ENCODE data around the gene EIF3K.
"Not testable (repeated sequence)": the region's sequence is repeated elsewhere in the genome, so short reads cannot be mapped to it uniquely, and the experiment has no call there.

The EIF3K gene

DNA sequence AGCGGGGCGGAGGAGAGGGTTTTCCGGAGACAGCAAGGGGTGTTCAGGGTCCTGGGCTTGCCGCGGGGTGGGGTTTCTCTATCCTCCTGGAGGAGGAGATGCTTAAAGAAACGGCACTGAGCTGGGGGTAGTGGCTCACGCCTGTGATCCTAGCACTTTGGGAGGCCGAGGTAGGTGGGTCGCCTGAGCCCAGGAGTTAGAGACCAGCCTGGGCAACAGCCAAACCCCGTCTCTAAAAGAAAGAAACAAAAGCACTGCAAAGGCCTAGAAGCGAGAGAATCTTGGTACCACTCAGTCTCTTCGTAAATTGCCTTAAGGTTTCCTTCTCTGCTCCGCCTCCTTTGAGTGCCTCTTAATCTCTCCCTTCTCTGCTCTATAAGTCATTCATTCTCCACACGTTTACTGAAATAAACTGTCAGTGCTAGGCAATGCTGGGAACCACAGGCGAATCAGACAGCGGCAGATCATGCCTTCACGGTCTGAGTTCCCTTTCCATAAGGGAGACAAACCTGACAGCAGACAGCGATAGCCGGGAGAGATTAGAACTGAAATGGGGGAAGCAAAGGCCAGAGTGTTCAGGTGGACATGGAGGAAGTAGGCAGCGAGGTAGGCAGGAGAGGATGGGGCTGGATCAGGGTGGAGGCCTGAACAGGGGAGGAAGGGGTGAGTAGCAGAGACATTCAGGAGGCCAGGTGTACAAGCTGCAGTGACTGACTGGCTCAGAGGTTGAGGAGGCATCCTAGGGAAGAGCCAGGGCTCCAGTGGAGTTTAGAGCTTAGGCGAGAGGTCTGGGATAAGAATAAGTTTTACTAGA lies 580 bp downstream of the EIF3K start:
- TF ChIP-seq, protein P1, sequence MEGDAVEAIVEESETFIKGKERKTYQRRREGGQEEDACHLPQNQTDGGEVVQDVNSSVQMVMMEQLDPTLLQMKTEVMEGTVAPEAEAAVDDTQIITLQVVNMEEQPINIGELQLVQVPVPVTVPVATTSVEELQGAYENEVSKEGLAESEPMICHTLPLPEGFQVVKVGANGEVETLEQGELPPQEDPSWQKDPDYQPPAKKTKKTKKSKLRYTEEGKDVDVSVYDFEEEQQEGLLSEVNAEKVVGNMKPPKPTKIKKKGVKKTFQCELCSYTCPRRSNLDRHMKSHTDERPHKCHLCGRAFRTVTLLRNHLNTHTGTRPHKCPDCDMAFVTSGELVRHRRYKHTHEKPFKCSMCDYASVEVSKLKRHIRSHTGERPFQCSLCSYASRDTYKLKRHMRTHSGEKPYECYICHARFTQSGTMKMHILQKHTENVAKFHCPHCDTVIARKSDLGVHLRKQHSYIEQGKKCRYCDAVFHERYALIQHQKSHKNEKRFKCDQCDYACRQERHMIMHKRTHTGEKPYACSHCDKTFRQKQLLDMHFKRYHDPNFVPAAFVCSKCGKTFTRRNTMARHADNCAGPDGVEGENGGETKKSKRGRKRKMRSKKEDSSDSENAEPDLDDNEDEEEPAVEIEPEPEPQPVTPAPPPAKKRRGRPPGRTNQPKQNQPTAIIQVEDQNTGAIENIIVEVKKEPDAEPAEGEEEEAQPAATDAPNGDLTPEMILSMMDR (conservative IDR thresholded peaks at IDR 0.05; ENCODE audit: low read length), result no peak
- H3K4me3 ChIP-seq (ENCODE audit: low read length), result peak overlapping the region; percentile 100
- no peak for DNase-seq (ENCODE audit: low read depth)

DNA sequence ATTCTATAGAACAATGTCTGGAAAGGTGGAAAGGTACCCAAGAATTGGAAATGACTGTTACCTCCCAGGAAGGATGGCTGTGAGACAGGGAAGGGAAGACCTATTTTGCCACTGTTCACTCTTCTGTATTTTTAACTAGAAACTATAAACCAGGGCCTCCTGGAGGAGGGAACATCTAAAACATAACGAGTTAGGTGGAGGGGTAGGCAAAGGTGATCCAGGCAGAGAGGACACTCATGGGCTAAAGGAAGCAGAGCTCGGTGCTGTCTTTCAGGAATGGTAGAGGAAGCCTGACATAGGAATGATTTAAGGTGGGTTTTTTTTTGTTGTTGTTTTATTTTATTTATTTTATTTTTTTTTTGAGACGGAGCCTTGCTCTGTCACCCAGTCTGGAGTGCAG lies 5.8 kb downstream of the EIF3K start:
- no peak for DNase-seq (ENCODE audit: low read depth)
- H3K4me3 ChIP-seq (ENCODE audit: low read length), result no peak overlapping the region
- TF ChIP-seq, protein P1 (conservative IDR thresholded peaks at IDR 0.05; ENCODE audit: low read length), result no peak

DNA sequence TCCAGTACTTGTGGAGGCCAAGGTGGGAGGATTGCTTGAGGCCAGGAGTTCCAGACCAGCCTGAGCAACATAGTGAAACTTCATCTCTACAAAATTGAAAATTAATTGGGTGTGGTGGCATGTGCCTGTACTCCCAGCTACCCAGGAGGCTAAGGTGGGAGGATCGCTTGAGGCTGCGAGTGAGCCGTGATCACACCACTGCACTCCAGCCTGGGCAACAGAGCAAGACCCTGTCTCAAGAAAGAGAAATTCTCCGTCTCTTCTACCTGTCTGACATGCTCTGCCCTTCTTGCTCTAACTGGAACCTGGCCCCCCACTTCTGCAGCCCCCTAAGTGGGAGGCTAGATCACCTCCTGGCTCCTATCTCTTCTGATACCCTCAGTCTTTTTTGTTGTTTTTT lies 7.4 kb downstream of the EIF3K start:
- DNase-seq (ENCODE audit: low read depth), result no peak
- TF ChIP-seq, protein P1 (conservative IDR thresholded peaks at IDR 0.05; ENCODE audit: low read length), result no peak
- no peak overlapping the region for H3K4me3 ChIP-seq (ENCODE audit: low read length)

DNA sequence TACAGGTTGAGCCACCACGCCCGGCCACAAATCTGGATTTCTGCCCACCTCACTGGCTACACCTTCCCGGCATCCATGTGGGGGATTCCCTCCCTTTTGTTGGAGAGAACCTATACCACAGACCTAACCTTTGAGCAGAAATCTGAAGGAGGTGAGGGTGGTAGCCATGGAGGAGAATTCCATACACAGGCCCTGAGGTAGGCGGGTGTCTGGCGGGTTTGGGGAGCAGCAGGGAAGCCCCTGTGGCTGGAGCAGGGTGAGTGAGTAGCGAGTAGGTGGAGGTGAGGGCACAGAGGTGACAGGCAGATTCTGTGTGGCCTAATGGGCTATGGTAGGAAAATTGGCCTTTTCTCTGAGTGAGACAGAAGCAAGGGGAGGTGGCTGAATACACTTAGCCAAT lies 10.6 kb downstream of the EIF3K start:
- DNase-seq (ENCODE audit: low read depth), result no peak
- H3K4me3 ChIP-seq (ENCODE audit: low read length), result no peak overlapping the region
- TF ChIP-seq, protein P1 (conservative IDR thresholded peaks at IDR 0.05; ENCODE audit: low read length), result no peak

DNA sequence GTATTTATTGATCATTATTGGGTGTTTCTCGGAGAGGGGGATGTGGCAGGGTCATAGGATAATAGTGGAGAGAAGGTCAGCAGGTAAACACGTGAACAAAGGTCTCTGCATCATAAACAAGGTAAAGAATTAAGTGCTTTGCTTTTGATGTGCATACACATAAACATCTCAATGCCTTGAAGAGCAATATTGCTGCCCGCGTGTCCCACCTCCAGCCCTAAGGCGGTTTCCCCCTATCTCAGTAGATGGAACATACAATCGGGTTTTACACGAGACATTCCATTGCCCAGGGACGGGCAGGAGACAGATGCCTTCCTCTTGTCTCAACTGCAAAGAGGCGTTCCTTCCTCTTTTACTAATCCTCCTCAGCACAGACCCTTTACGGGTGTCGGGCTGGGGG lies 12.3 kb downstream of the EIF3K start:
- DNase-seq (ENCODE audit: low read depth); H3K4me3 ChIP-seq (ENCODE audit: low read length): not testable (repeated sequence)

DNA sequence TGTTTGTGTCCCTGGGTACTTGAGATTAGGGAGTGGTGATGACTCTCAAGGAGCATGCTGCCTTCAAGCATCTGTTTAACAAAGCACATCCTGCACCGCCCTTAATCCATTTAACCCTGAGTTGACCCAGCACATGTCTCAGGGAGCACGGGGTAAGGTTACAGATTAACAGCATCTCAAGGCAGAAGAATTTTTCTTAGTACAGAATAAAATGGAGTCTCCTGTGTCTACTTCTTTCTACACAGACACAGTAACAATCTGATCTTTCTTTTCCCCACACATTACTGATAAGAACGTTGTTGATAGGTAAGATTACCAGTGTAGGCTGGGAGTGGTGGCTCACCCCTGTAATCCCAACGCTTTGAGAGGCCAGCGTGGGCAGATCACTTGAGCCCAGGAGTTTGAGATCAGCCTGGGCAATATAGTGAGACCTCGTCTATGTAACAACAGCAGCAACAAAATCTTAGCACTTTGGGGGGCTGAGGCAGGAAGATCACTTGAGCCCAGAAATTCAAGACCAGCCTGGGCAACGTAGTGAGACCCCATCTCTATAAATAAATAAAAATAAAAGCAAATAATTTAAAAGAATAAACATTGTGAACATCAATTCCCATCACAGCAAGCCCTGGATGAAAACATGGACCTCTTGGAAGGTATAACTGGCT lies 13.0 kb downstream of the EIF3K start:
- not testable (repeated sequence) for H3K4me3 ChIP-seq (ENCODE audit: low read length); DNase-seq (ENCODE audit: low read depth)

DNA sequence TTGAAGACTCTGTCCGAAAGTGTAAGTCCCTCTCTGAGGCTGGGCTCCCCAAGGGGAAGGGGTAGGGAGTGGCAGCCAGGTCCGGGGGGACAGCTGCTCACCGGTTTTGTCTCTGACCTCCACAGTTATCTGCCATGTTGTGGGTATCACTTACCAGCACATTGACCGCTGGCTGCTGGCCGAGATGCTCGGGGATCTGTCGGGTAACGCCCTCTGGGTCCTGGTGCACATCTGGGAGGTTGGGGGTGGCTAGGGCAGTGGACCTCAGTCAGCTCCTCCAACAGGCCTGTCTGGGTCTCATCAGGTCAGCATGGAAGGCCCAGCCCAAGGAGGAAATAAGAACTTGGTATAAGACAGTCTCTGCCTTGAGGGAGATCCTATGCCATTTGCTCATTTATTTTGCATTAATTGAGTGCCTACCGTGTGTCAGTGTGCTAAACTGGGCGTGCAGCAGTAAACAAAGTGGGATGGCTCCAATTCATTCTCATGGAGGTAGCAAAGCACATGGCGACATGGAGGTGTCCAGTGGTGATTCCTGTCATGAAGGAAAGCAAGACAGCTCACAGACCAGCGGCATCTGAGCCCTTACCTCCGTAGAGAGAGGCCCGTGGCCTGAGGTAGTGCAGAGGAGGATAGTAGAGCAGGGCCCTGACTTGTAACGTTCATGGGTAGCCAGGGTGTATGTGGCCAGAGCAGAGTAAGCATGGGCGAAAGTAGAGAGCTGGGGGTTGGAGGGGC lies 13.7 kb downstream of the EIF3K start:
- TF ChIP-seq, protein P1 (conservative IDR thresholded peaks at IDR 0.05; ENCODE audit: low read length), result no peak
- DNase-seq (ENCODE audit: low read depth), result no peak
- no peak overlapping the region for H3K4me3 ChIP-seq (ENCODE audit: low read length)

Data from AG10803 (cell line).